Panc1 (cell line): ENCODE results near the gene CA10. TPM values are rescaled to one million over a fixed set of nuclear protein-coding genes. Genes with fewer than 3 reads are reported as not detected.

ENCODE experiments used
- ATAC-seq: fragments of 200-7000 bp; cut with Tn5 transposase; 2 replicates; pipeline ENCODE4 v1.9.1; 2020; ENCODE audit warnings: mild to moderate bottlenecking, moderate library complexity
- BruUV-seq: library from RNA; stranded (reverse); fragments of 400-500 nt; replicated peaks from 2 replicates; lab custom pipeline; 2021; lab: Mats Ljungman, UMichigan
- CTCF ChIA-PET: fragments of 300-600 bp; sonication (Branson Sonifier 250); formaldehyde crosslinking; loops from one replicate; lab custom pipeline; 2022; ENCODE audit warnings: antibody characterized with exemption; lab: Charles Lee
- POLR2A ChIA-PET: fragments of 300-600 bp; sonication (Branson Sonifier 250); formaldehyde crosslinking; loops from one replicate; lab custom pipeline; 2022; ENCODE audit warnings: antibody characterized with exemption; lab: Charles Lee
- DNase-seq: peaks from one replicate; pipeline ENCODE4 v3.0.0-alpha.2; 2010; ENCODE audit warnings: low read depth, low spot score
- H3K27ac ChIP-seq: 2 replicates; pipeline ENCODE4 v1.5.1; 2011; ENCODE audit warnings: mild to moderate bottlenecking, low read length, inconsistent platforms
- H3K27me3 ChIP-seq: fragments of 200-500 bp; sonication (Bioruptor generic); 2 replicates; pipeline ENCODE4 v1.6.0; 2014; ENCODE audit warnings: low read length, inconsistent platforms; ENCODE audit not compliant: control insufficient read depth, insufficient read depth
- H3K36me3 ChIP-seq: fragments of 200-500 bp; sonication (Bioruptor generic); 2 replicates; pipeline ENCODE4 v1.5.1; 2014; ENCODE audit warnings: inconsistent platforms, mild to moderate bottlenecking, low read length, moderate library complexity; ENCODE audit not compliant: control insufficient read depth, insufficient read depth
- H3K4me1 ChIP-seq: 2 replicates; pipeline ENCODE4 v1.5.1; 2011; ENCODE audit warnings: inconsistent platforms, mild to moderate bottlenecking, low read length, moderate library complexity; ENCODE audit not compliant: control insufficient read depth, insufficient read depth
- H3K4me3 ChIP-seq, 2 experiments: 2 replicates each; pipeline ENCODE4 v1.5.1; 2011 to 2012; ENCODE audit warnings: low read depth in 2 of 2, low read length in 2 of 2, mild to moderate bottlenecking in 2 of 2, inconsistent platforms in 1 of 2, moderate library complexity in 1 of 2
- H3K9me3 ChIP-seq: fragments of 200-500 bp; sonication (Bioruptor generic); 2 replicates; pipeline ENCODE4 v1.5.1; 2014; ENCODE audit warnings: low read depth, mild to moderate bottlenecking, inconsistent platforms, low read length, moderate library complexity; ENCODE audit not compliant: control insufficient read depth, insufficient read depth
- CTCF ChIP-seq: fragments of 450-650 bp; IDR thresholded peaks from 2 replicates; pipeline ENCODE4 v1.5.1; 2017; ENCODE audit warnings: mild to moderate bottlenecking
- POLR2AphosphoS5 ChIP-seq: IDR thresholded peaks from 2 replicates; pipeline ENCODE4 v1.6.1; 2012; ENCODE audit warnings: mild to moderate bottlenecking, low read depth, low read length, moderate library complexity
- REST ChIP-seq, 2 experiments: IDR thresholded peaks; 2 replicates each; pipeline ENCODE4 v1.6.1; 2011 to 2012; ENCODE audit warnings: low read depth in 2 of 2, control low read depth in 1 of 2, low read length in 1 of 2, mild to moderate bottlenecking in 1 of 2, moderate library complexity in 1 of 2; ENCODE audit not compliant: insufficient read depth in 1 of 2
- SIN3A ChIP-seq: IDR thresholded peaks from 2 replicates; pipeline ENCODE4 v1.6.1; 2012; ENCODE audit warnings: low read depth, mild to moderate bottlenecking, low read length, moderate library complexity, borderline replicate concordance; ENCODE audit not compliant: insufficient read depth
- TCF7L2 ChIP-seq: IDR thresholded peaks from 2 replicates; pipeline ENCODE4 v1.6.1; 2011; ENCODE audit warnings: mild to moderate bottlenecking, low read depth, low read length, inconsistent platforms
- in situ Hi-C: cut with HindIII; loops from 2 replicates; pipeline ENCODE4 v1.10.0; 2016; ENCODE audit warnings: low sequenced_read_pairs, low pct_unique_long_range_greater_than_20kb
- intact Hi-C: fragments of 100-400 bp; cut with micrococcal nuclease; formaldehyde crosslinking; loops from one replicate; pipeline ENCODE4 v1.10.0; 2022; ENCODE audit not compliant: unreplicated experiment
- total RNA-seq: library from RNA; stranded (reverse); gene quantifications from one replicate; pipeline ENCODE4 v1.2.1, GENCODE V29; 2021; ENCODE audit not compliant: unreplicated experiment

Gene CA10
- total RNA-seq, 1 experiment from 2014 or later: not detected

DNA sequence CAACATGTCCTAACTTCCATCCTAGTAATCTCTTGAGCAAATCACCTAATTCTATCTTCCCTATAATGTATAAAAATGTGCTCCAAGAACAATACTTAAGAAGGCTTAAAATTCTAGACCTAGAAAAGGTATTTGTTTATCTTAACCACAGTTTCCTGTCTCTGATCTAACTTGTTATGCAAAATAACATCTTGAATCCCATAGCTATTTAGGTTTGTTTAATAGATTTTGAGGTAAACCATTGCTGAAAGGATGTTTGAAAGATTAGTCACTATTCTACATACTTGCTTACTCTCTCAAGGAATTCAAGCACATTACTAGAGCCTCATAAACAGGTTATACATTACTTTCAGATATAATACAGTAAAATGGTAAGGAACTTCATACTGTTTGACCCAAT, 13.0 kb downstream of the CA10 start:
- DNase-seq (no peak), ATAC-seq (peak; percentile 69)
- intact Hi-C loops (no loop called here), in situ Hi-C loops (no loop called here)
- H3K36me3 ChIP-seq: no peaks in the 10 kb centered on the region
- ChIA-PET CTCF (no interaction called here), POLR2A (no interaction called here)
- H3K27me3 ChIP-seq: no peaks in the 10 kb centered on the region
- peaks cover 2% of the 10 kb centered on the region; the same call in 1 of the 2 replicates for H3K4me1 ChIP-seq
- BruUV-seq: no TSS peak
- H3K4me3 ChIP-seq: no peak overlapping the region
- TF ChIP-seq SIN3A: no peak
- no peak for TF ChIP-seq CTCF
- TF ChIP-seq TCF7L2: no peak
- no peak for TF ChIP-seq POLR2AphosphoS5
- no peaks in the 10 kb centered on the region for H3K9me3 ChIP-seq
- H3K27ac ChIP-seq: no peak overlapping the region

GRCh38 chr17:52143542-52143941, 15.0 kb downstream of the CA10 start:
- H3K27me3 ChIP-seq: no peaks in the 10 kb centered on the region
- in situ Hi-C loops: no loop called here
- BruUV-seq: no TSS peak
- no peak for TF ChIP-seq REST (IDR thresholded peaks at IDR 0.05; ENCODE audit: insufficient read depth in 1 of 2, low read depth in 2 of 2, low read length in 1 of 2)
- no peak for TF ChIP-seq SIN3A
- no peak for TF ChIP-seq POLR2AphosphoS5
- TF ChIP-seq CTCF: no peak
- no peak for TF ChIP-seq TCF7L2
- ChIA-PET CTCF (no interaction called here), POLR2A (no interaction called here)
- H3K27ac ChIP-seq: no peak overlapping the region
- intact Hi-C loops: no loop called here
- no peaks in the 10 kb centered on the region for H3K36me3 ChIP-seq
- H3K4me1 ChIP-seq: peaks cover 2% of the 10 kb centered on the region; the same call in 1 of the 2 replicates
- no peaks in the 10 kb centered on the region for H3K9me3 ChIP-seq
- no peak overlapping the region for H3K4me3 ChIP-seq
- DNase-seq (no peak), ATAC-seq (no peak)
